ENCODE measurements around the gene OR52J3.

DNA sequence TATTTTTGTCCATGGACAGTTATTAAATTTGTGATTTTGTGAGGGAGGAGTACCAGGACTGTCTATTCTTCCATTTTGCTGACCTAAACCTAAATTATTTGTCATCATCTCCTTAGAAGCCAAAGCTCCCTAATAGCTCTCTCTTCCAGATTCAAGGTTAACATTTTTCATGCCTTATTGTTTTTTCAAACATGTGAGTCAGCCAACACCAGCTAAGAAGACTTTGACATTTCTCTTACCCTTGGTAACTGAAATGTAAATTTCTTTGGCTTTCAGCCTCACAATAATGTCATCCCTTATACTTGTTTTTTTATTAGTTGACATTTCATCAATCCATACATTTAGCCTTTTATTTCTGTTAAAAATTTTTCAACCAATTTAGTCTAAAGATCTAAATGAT lies 42.2 kb downstream of the OR52J3 start:
- TF ChIP-seq, protein P1, sequence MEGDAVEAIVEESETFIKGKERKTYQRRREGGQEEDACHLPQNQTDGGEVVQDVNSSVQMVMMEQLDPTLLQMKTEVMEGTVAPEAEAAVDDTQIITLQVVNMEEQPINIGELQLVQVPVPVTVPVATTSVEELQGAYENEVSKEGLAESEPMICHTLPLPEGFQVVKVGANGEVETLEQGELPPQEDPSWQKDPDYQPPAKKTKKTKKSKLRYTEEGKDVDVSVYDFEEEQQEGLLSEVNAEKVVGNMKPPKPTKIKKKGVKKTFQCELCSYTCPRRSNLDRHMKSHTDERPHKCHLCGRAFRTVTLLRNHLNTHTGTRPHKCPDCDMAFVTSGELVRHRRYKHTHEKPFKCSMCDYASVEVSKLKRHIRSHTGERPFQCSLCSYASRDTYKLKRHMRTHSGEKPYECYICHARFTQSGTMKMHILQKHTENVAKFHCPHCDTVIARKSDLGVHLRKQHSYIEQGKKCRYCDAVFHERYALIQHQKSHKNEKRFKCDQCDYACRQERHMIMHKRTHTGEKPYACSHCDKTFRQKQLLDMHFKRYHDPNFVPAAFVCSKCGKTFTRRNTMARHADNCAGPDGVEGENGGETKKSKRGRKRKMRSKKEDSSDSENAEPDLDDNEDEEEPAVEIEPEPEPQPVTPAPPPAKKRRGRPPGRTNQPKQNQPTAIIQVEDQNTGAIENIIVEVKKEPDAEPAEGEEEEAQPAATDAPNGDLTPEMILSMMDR (IDR thresholded peaks at IDR 0.05; ENCODE audit: insufficient read depth, low read depth, low read length), result no peak
- TF ChIP-seq EZH2 (IDR thresholded peaks at IDR 0.05; ENCODE audit: insufficient read depth, low read length), result no peak

Measured in astrocyte (in vitro differentiated cells and primary cell).